Measurements from ENCODE around the gene SDF2.

The SDF2 gene

GRCh38 chr17:28661635-28662526, at the start of gene SDF2, which contains the start of gene SUPT6H:
SDF2 (minus strand) TSS chr17:28661906; CDS start chr17:28661876, 30 bp downstream.
SUPT6H (plus strand) TSS chr17:28662205; CDS start chr17:28673402, 11,197 bp downstream.
- peak; percentile 92 to 95 for DNase-seq

GRCh38 chr17:28710861-28711722, 49.4 kb upstream of the SDF2 start:
- DNase-seq = peak; percentile 85 to 86

GRCh38 chr17:28707339-28707720, 45.6 kb upstream of the SDF2 start:
- no peak for DNase-seq

GRCh38 chr17:28706471-28707338, 45.0 kb upstream of the SDF2 start:
- DNase-seq = no peak

- no peak for DNase-seq
Observed at GRCh38 chr17:28705728-28706334, 44.1 kb upstream of the SDF2 start.

- DNase-seq = no peak
Observed at GRCh38 chr17:28705074-28705659, 43.5 kb upstream of the SDF2 start.

GRCh38 chr17:28704219-28704858, 42.6 kb upstream of the SDF2 start:
- no peak for DNase-seq

- DNase-seq = no peak
Observed at GRCh38 chr17:28703552-28704218, 42.0 kb upstream of the SDF2 start.

- DNase-seq = no peak
Observed at GRCh38 chr17:28702752-28703150, 41.0 kb upstream of the SDF2 start.

- no peak for DNase-seq
Observed at GRCh38 chr17:28702026-28702751, 40.5 kb upstream of the SDF2 start.

GRCh38 chr17:28700830-28701492, 39.3 kb upstream of the SDF2 start:
- DNase-seq = no peak

- DNase-seq = no peak
Observed at GRCh38 chr17:28700278-28700677, 38.6 kb upstream of the SDF2 start.

- no peak for DNase-seq
Observed at GRCh38 chr17:28698253-28698941, 36.7 kb upstream of the SDF2 start.

GRCh38 chr17:28693869-28694268, 32.2 kb upstream of the SDF2 start:
- DNase-seq = no peak

- no peak for DNase-seq
Observed at GRCh38 chr17:28689011-28689410, 27.3 kb upstream of the SDF2 start.

- no peak for DNase-seq
Observed at GRCh38 chr17:28688481-28688880, 26.8 kb upstream of the SDF2 start.

GRCh38 chr17:28686296-28686695, 24.6 kb upstream of the SDF2 start:
- DNase-seq = no peak

GRCh38 chr17:28685366-28685765, 23.7 kb upstream of the SDF2 start:
- no peak for DNase-seq

GRCh38 chr17:28684963-28685362, 23.3 kb upstream of the SDF2 start:
- DNase-seq = no peak
